IPS DF 6.9 (cell line): ENCODE results near the gene SLC17A9.

Experiments used
- DNase-seq: peaks from one replicate; pipeline ENCODE4 v3.0.0-alpha.2; 2013; ENCODE audit warnings: low read depth, low spot score
- H3K27ac ChIP-seq: one replicate; pipeline ENCODE4 v1.5.1; 2013; ENCODE audit warnings: low read length, control low read depth
- H3K27me3 ChIP-seq: 2 replicates; pipeline ENCODE4 v1.6.1; 2013; ENCODE audit warnings: mild to moderate bottlenecking, low read length; ENCODE audit not compliant: control insufficient read depth, insufficient read depth
- H3K36me3 ChIP-seq: 2 replicates; pipeline ENCODE4 v1.6.1; 2013; ENCODE audit warnings: low read length; ENCODE audit not compliant: control insufficient read depth, insufficient read depth
- H3K4me1 ChIP-seq: 2 replicates; pipeline ENCODE4 v1.6.1; 2013; ENCODE audit warnings: low read length; ENCODE audit not compliant: control insufficient read depth, insufficient read depth
- H3K4me3 ChIP-seq: 2 replicates; pipeline ENCODE4 v1.5.1; 2013; ENCODE audit warnings: mild to moderate bottlenecking, low read length
- H3K9me3 ChIP-seq: 2 replicates; pipeline ENCODE4 v1.6.1; 2013; ENCODE audit warnings: low read length, inconsistent platforms; ENCODE audit not compliant: control insufficient read depth, insufficient read depth
- WGBS: extraction: QIAGEN DNeasy Blood & Tissue Kit; methylation state at CpG from one replicate; pipeline ENCODE4 v1.1.7; 2013; ENCODE audit warnings: mixed read lengths, missing lambda C conversion rate; ENCODE audit not compliant: insufficient read length, insufficient coverage; 5-methylcytosine and 5-hydroxymethylcytosine counted together

The SLC17A9 gene

GRCh38 chr20:62952373-62952967, at the start of gene SLC17A9:
Gene SLC17A9 (plus strand): TSS chr20:62952709. CDS start chr20:62952831, 122 bp downstream.
- WGBS = no CpG with 5 or more reads among the region's 37 CpGs
- no peak within 1 kb of the TSS for H3K27ac ChIP-seq

GRCh38 chr20:62902926-62903615, 49.4 kb upstream of the SLC17A9 start:
- Histone ChIP-seq H3K9me3 (no peaks in the 10 kb centered on the region), H3K27ac (no peak overlapping the region), H3K4me3 (no peak overlapping the region), H3K36me3 (peaks cover 36% of the 10 kb centered on the region), H3K27me3 (no peaks in the 10 kb centered on the region), H3K4me1 (peaks cover 4% of the 10 kb centered on the region)
- DNase-seq = no peak
- no CpG with 5 or more reads among the region's 7 CpGs for WGBS

More at GRCh38 chr20:62952373-62952967, at the start of gene SLC17A9:
- no peak for DNase-seq
- H3K4me3 ChIP-seq = peak within 1 kb of the TSS; percentile 56; the same call in 1 of the 2 replicates
- peaks cover 12% of the 10 kb centered on the region for H3K36me3 ChIP-seq
- no peaks in the 10 kb centered on the region for H3K9me3 ChIP-seq
- peaks cover 11% of the 10 kb centered on the region for H3K4me1 ChIP-seq
- H3K27me3 ChIP-seq = no peaks in the 10 kb centered on the region

GRCh38 chr20:62905536-62906117, 46.9 kb upstream of the SLC17A9 start:
- H3K36me3 ChIP-seq = peaks cover 53% of the 10 kb centered on the region
- WGBS = no CpG with 5 or more reads among the region's 17 CpGs
- H3K4me1 ChIP-seq = no peaks in the 10 kb centered on the region; the same call in 1 of the 2 replicates
- H3K9me3 ChIP-seq = no peaks in the 10 kb centered on the region
- no peak overlapping the region for H3K27ac ChIP-seq
- no peak for DNase-seq
- H3K4me3 ChIP-seq = no peak overlapping the region
- H3K27me3 ChIP-seq = no peaks in the 10 kb centered on the region

GRCh38 chr20:62906209-62906608, 46.3 kb upstream of the SLC17A9 start:
- Histone ChIP-seq H3K27me3 (no peaks in the 10 kb centered on the region), H3K36me3 (peaks cover 57% of the 10 kb centered on the region), H3K4me3 (no peak overlapping the region), H3K4me1 (no peaks in the 10 kb centered on the region; the same call in 1 of the 2 replicates), H3K27ac (no peak overlapping the region), H3K9me3 (no peaks in the 10 kb centered on the region)
- WGBS = no CpG with 5 or more reads among the region's 16 CpGs
- DNase-seq = no peak

- no peaks in the 10 kb centered on the region; the same call in 1 of the 2 replicates for H3K4me1 ChIP-seq
- peaks cover 60% of the 10 kb centered on the region for H3K36me3 ChIP-seq
- no peaks in the 10 kb centered on the region for H3K9me3 ChIP-seq
- no peak for DNase-seq
- no peak overlapping the region for H3K4me3 ChIP-seq
- no peaks in the 10 kb centered on the region for H3K27me3 ChIP-seq
- H3K27ac ChIP-seq = no peak overlapping the region
- WGBS = no CpG with 5 or more reads among the region's 31 CpGs
Observed at GRCh38 chr20:62906647-62907375, 45.7 kb upstream of the SLC17A9 start.

- Histone ChIP-seq H3K27me3 (no peaks in the 10 kb centered on the region), H3K9me3 (no peaks in the 10 kb centered on the region), H3K4me3 (no peak overlapping the region), H3K27ac (no peak overlapping the region), H3K4me1 (no peaks in the 10 kb centered on the region; the same call in 1 of the 2 replicates), H3K36me3 (peaks cover 57% of the 10 kb centered on the region)
- DNase-seq = no peak
- WGBS = no CpG with 5 or more reads among the region's 16 CpGs
Observed at GRCh38 chr20:62907384-62908317, 44.9 kb upstream of the SLC17A9 start.

GRCh38 chr20:62908971-62909791, 43.3 kb upstream of the SLC17A9 start:
- peaks cover 50% of the 10 kb centered on the region for H3K36me3 ChIP-seq
- H3K27ac ChIP-seq = no peak overlapping the region
- H3K4me1 ChIP-seq = no peaks in the 10 kb centered on the region; the same call in 1 of the 2 replicates
- H3K4me3 ChIP-seq = no peak overlapping the region
- no CpG with 5 or more reads among the region's 18 CpGs for WGBS
- no peaks in the 10 kb centered on the region for H3K27me3 ChIP-seq
- DNase-seq = no peak
- H3K9me3 ChIP-seq = no peaks in the 10 kb centered on the region

GRCh38 chr20:62910217-62910766, 42.2 kb upstream of the SLC17A9 start:
- no peak for DNase-seq
- H3K36me3 ChIP-seq = peaks cover 50% of the 10 kb centered on the region
- no peaks in the 10 kb centered on the region for H3K27me3 ChIP-seq
- H3K4me1 ChIP-seq = peaks cover 2% of the 10 kb centered on the region; the same call in 1 of the 2 replicates
- H3K27ac ChIP-seq = no peak overlapping the region
- H3K9me3 ChIP-seq = no peaks in the 10 kb centered on the region
- WGBS = no CpG with 5 or more reads among the region's 11 CpGs
- no peak overlapping the region for H3K4me3 ChIP-seq
